Measurements from ENCODE around the gene PAPSS2.

DNA sequence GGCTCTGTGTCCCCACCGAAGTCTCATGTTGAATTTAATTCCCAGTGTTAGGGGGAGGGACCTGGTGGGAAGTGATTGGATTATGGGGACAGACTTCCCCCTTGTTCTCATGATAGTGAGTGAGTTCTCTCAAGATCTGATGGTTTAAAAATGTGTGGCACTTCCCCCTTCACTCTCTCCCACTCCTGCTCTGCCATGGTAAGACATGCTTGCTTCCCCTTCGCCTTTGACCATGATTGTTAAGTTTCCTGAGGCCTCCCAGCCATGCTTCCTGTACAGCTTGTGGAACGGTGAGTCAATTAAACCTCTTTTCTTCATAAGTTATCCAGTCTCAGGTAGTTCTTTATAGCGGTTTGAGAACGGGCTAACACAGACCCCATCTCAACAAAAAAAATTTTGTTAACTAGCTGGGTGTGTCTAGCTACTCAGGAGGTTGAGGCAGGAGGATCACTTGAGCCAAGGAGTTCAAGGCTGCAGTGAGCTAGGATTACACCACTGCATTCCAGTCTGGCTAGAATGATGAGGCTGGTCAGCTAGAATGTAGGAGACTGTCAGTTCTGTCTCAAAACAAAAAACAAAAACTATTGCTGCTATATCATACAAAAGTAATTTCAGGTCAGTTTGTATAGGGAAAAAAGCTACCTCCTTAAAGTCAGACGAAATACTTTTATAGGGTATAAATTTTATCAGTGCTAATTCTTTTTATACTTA lies 100.7 kb downstream of the PAPSS2 start:
- no peak for TF ChIP-seq POLR2AphosphoS5 (IDR thresholded peaks at IDR 0.05)
- TF ChIP-seq, protein P1, sequence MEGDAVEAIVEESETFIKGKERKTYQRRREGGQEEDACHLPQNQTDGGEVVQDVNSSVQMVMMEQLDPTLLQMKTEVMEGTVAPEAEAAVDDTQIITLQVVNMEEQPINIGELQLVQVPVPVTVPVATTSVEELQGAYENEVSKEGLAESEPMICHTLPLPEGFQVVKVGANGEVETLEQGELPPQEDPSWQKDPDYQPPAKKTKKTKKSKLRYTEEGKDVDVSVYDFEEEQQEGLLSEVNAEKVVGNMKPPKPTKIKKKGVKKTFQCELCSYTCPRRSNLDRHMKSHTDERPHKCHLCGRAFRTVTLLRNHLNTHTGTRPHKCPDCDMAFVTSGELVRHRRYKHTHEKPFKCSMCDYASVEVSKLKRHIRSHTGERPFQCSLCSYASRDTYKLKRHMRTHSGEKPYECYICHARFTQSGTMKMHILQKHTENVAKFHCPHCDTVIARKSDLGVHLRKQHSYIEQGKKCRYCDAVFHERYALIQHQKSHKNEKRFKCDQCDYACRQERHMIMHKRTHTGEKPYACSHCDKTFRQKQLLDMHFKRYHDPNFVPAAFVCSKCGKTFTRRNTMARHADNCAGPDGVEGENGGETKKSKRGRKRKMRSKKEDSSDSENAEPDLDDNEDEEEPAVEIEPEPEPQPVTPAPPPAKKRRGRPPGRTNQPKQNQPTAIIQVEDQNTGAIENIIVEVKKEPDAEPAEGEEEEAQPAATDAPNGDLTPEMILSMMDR (IDR thresholded peaks at IDR 0.05), result no peak
- no peak for TF ChIP-seq POLR2A (IDR thresholded peaks at IDR 0.05)
- no peak for TF ChIP-seq EP300 (IDR thresholded peaks at IDR 0.05)

Data from sigmoid colon (tissue), 4 donors.